ENCODE results near the gene METTL4. TPM values are rescaled to one million over a fixed set of nuclear protein-coding genes. Genes with fewer than 3 reads are reported as not detected.
"Not testable (repeated sequence)": the region's sequence is repeated elsewhere in the genome, so short reads cannot be mapped to it uniquely, and the experiment has no call there.

The METTL4 gene
- total and polyA plus RNA-seq, 4 donors: 8.8 to 19.6 (median 15.6) TPM

- no CpG with 5 or more reads among the region's 2 CpGs for WGBS (ENCODE audit: insufficient coverage)
- H3K4me1 ChIP-seq (ENCODE audit: control insufficient read depth, insufficient read depth, low read length): no peaks in the 10 kb centered on the region
- no peak overlapping the region for H3K4me3 ChIP-seq (ENCODE audit: low read depth, low read length)
- no peak overlapping the region for H3K27ac ChIP-seq (ENCODE audit: low read depth, low read length)
- no peak for DNase-seq (ENCODE audit: low read depth in 4 of 6, low spot score in 6 of 6)
- H3K36me3 ChIP-seq (ENCODE audit: control insufficient read depth, insufficient read depth, low read length): no peaks in the 10 kb centered on the region
- no peaks in the 10 kb centered on the region for H3K9me3 ChIP-seq (ENCODE audit: control insufficient read depth, insufficient read depth, low read length)
- H3K27me3 ChIP-seq (ENCODE audit: control insufficient read depth, insufficient read depth, low read length): no peaks in the 10 kb centered on the region
Observed at GRCh38 chr18:2532797-2533196, 38.5 kb downstream of the METTL4 start.

GRCh38 chr18:2531751-2532150 is 39.6 kb downstream of the METTL4 start:
- WGBS (ENCODE audit: insufficient coverage): 100% methylated on average over 1 of the region's 2 CpGs
- Histone ChIP-seq H3K9me3 (ENCODE audit: control insufficient read depth, insufficient read depth, low read length) (no peaks in the 10 kb centered on the region), H3K4me1 (ENCODE audit: control insufficient read depth, insufficient read depth, low read length) (no peaks in the 10 kb centered on the region), H3K27me3 (ENCODE audit: control insufficient read depth, insufficient read depth, low read length) (no peaks in the 10 kb centered on the region), H3K27ac (ENCODE audit: low read depth, low read length) (no peak overlapping the region), H3K36me3 (ENCODE audit: control insufficient read depth, insufficient read depth, low read length) (no peaks in the 10 kb centered on the region), H3K4me3 (ENCODE audit: low read depth, low read length) (no peak overlapping the region)
- no peak for DNase-seq (ENCODE audit: low read depth in 4 of 6, low spot score in 6 of 6)

- H3K27ac ChIP-seq (ENCODE audit: low read depth, low read length): no peak overlapping the region
Observed at GRCh38 chr18:2529154-2529553, 42.2 kb downstream of the METTL4 start.

GRCh38 chr18:2526329-2526728 is 45.0 kb downstream of the METTL4 start:
- Histone ChIP-seq H3K4me1 (ENCODE audit: control insufficient read depth, insufficient read depth, low read length) (no peaks in the 10 kb centered on the region), H3K27ac (ENCODE audit: low read depth, low read length) (no peak overlapping the region), H3K9me3 (ENCODE audit: control insufficient read depth, insufficient read depth, low read length) (no peaks in the 10 kb centered on the region), H3K27me3 (ENCODE audit: control insufficient read depth, insufficient read depth, low read length) (no peaks in the 10 kb centered on the region), H3K36me3 (ENCODE audit: control insufficient read depth, insufficient read depth, low read length) (no peaks in the 10 kb centered on the region), H3K4me3 (ENCODE audit: low read depth, low read length) (no peak overlapping the region)
- DNase-seq (ENCODE audit: low read depth in 4 of 6, low spot score in 6 of 6): no peak
- WGBS (ENCODE audit: insufficient coverage): no CpG with 5 or more reads among the region's 2 CpGs

More at GRCh38 chr18:2529154-2529553, 42.2 kb downstream of the METTL4 start:
- Histone ChIP-seq H3K9me3 (ENCODE audit: control insufficient read depth, insufficient read depth, low read length) (no peaks in the 10 kb centered on the region), H3K4me3 (ENCODE audit: low read depth, low read length) (no peak overlapping the region), H3K4me1 (ENCODE audit: control insufficient read depth, insufficient read depth, low read length) (no peaks in the 10 kb centered on the region), H3K36me3 (ENCODE audit: control insufficient read depth, insufficient read depth, low read length) (no peaks in the 10 kb centered on the region), H3K27me3 (ENCODE audit: control insufficient read depth, insufficient read depth, low read length) (no peaks in the 10 kb centered on the region)
- WGBS (ENCODE audit: insufficient coverage): 57% methylated on average over 3 of the region's 7 CpGs
- no peak for DNase-seq (ENCODE audit: low read depth in 4 of 6, low spot score in 6 of 6)

- DNase-seq (ENCODE audit: low read depth in 4 of 6, low spot score in 6 of 6): peak in 1 of 6 donors; percentile 13
- not testable (repeated sequence) for H3K9me3 ChIP-seq (ENCODE audit: control insufficient read depth, insufficient read depth, low read length); H3K36me3 ChIP-seq (ENCODE audit: control insufficient read depth, insufficient read depth, low read length); H3K4me1 ChIP-seq (ENCODE audit: control insufficient read depth, insufficient read depth, low read length); H3K4me3 ChIP-seq (ENCODE audit: low read depth, low read length); H3K27ac ChIP-seq (ENCODE audit: low read depth, low read length); H3K27me3 ChIP-seq (ENCODE audit: control insufficient read depth, insufficient read depth, low read length)
- WGBS (ENCODE audit: insufficient coverage): 30% methylated on average over 2 of the region's 2 CpGs
Observed at GRCh38 chr18:2524794-2525198, 46.5 kb downstream of the METTL4 start.

GRCh38 chr18:2522112-2522511 is 49.2 kb downstream of the METTL4 start:
- H3K9me3 ChIP-seq (ENCODE audit: control insufficient read depth, insufficient read depth, low read length): no peaks in the 10 kb centered on the region
- DNase-seq (ENCODE audit: low read depth in 4 of 6, low spot score in 6 of 6): no peak
- 83% methylated on average over 2 of the region's 4 CpGs for WGBS (ENCODE audit: insufficient coverage)
- H3K27ac ChIP-seq (ENCODE audit: low read depth, low read length): no peak overlapping the region
- no peaks in the 10 kb centered on the region for H3K27me3 ChIP-seq (ENCODE audit: control insufficient read depth, insufficient read depth, low read length)
- H3K4me3 ChIP-seq (ENCODE audit: low read depth, low read length): no peak overlapping the region
- H3K4me1 ChIP-seq (ENCODE audit: control insufficient read depth, insufficient read depth, low read length): no peaks in the 10 kb centered on the region
- no peaks in the 10 kb centered on the region for H3K36me3 ChIP-seq (ENCODE audit: control insufficient read depth, insufficient read depth, low read length)

GRCh38 chr18:2518473-2518872 is 52.8 kb downstream of the METTL4 start:
- Histone ChIP-seq H3K9me3 (ENCODE audit: control insufficient read depth, insufficient read depth, low read length) (no peaks in the 10 kb centered on the region), H3K4me3 (ENCODE audit: low read depth, low read length) (no peak overlapping the region), H3K4me1 (ENCODE audit: control insufficient read depth, insufficient read depth, low read length) (no peaks in the 10 kb centered on the region), H3K36me3 (ENCODE audit: control insufficient read depth, insufficient read depth, low read length) (no peaks in the 10 kb centered on the region), H3K27ac (ENCODE audit: low read depth, low read length) (no peak overlapping the region), H3K27me3 (ENCODE audit: control insufficient read depth, insufficient read depth, low read length) (no peaks in the 10 kb centered on the region)
- no peak for DNase-seq (ENCODE audit: low read depth in 4 of 6, low spot score in 6 of 6)
- WGBS (ENCODE audit: insufficient coverage): 95% methylated on average over 5 of the region's 5 CpGs

GRCh38 chr18:2515908-2516625 is 55.2 kb downstream of the METTL4 start:
- H3K36me3 ChIP-seq (ENCODE audit: control insufficient read depth, insufficient read depth, low read length): no peaks in the 10 kb centered on the region
- 86% methylated on average over 1 of the region's 5 CpGs for WGBS (ENCODE audit: insufficient coverage)
- no peak for DNase-seq (ENCODE audit: low read depth in 4 of 6, low spot score in 6 of 6)
- no peaks in the 10 kb centered on the region for H3K27me3 ChIP-seq (ENCODE audit: control insufficient read depth, insufficient read depth, low read length)
- no peak overlapping the region for H3K4me3 ChIP-seq (ENCODE audit: low read depth, low read length)
- H3K9me3 ChIP-seq (ENCODE audit: control insufficient read depth, insufficient read depth, low read length): no peaks in the 10 kb centered on the region
- no peak overlapping the region for H3K27ac ChIP-seq (ENCODE audit: low read depth, low read length)
- H3K4me1 ChIP-seq (ENCODE audit: control insufficient read depth, insufficient read depth, low read length): no peaks in the 10 kb centered on the region

- no peaks in the 10 kb centered on the region for H3K9me3 ChIP-seq (ENCODE audit: control insufficient read depth, insufficient read depth, low read length)
- no peak for DNase-seq (ENCODE audit: low read depth in 4 of 6, low spot score in 6 of 6)
- no peaks in the 10 kb centered on the region for H3K4me1 ChIP-seq (ENCODE audit: control insufficient read depth, insufficient read depth, low read length)
- no peak overlapping the region for H3K27ac ChIP-seq (ENCODE audit: low read depth, low read length)
- H3K27me3 ChIP-seq (ENCODE audit: control insufficient read depth, insufficient read depth, low read length): no peaks in the 10 kb centered on the region
- no peak overlapping the region for H3K4me3 ChIP-seq (ENCODE audit: low read depth, low read length)
- WGBS (ENCODE audit: insufficient coverage): 89% methylated on average over 1 of the region's 1 CpG
- H3K36me3 ChIP-seq (ENCODE audit: control insufficient read depth, insufficient read depth, low read length): no peaks in the 10 kb centered on the region
Observed at GRCh38 chr18:2515171-2515787, 56.0 kb downstream of the METTL4 start.

- no peaks in the 10 kb centered on the region for H3K27me3 ChIP-seq (ENCODE audit: control insufficient read depth, insufficient read depth, low read length)
- no peaks in the 10 kb centered on the region for H3K9me3 ChIP-seq (ENCODE audit: control insufficient read depth, insufficient read depth, low read length)
- H3K4me3 ChIP-seq (ENCODE audit: low read depth, low read length): no peak overlapping the region
- WGBS (ENCODE audit: insufficient coverage): no CpG with 5 or more reads among the region's 1 CpG
- H3K4me1 ChIP-seq (ENCODE audit: control insufficient read depth, insufficient read depth, low read length): no peaks in the 10 kb centered on the region
- peak in 1 of 6 donors; percentile 17 for DNase-seq (ENCODE audit: low read depth in 4 of 6, low spot score in 6 of 6)
- H3K27ac ChIP-seq (ENCODE audit: low read depth, low read length): no peak overlapping the region
- H3K36me3 ChIP-seq (ENCODE audit: control insufficient read depth, insufficient read depth, low read length): no peaks in the 10 kb centered on the region
Observed at GRCh38 chr18:2513616-2514015, 57.7 kb downstream of the METTL4 start.

Data from spinal cord (tissue), 10 donors.